ENCODE data around the gene KRT83.
"Not testable (repeated sequence)": the region's sequence is repeated elsewhere in the genome, so short reads cannot be mapped to it uniquely, and the experiment has no call there.

Gene KRT83

DNA sequence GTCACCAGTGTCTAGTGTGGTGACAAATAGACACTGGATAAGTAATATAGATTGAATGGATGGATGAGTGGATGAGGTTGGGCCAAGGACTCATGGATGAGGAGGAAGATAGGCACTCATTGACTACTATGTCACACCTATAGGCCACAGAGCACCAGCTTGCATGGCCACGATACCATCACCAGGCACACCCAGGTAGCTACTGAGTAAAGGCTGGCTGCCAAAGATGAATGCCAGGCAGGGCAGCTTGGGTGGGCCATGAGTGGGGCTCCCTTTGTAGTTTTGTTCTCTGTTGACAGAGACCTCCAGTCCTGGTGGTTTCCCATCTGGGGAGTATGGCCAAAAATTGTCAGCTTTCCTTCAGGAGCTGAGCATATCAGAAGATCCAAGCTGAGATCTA is 11.2 kb upstream of the KRT83 start:
- no peak for DNase-seq

DNA sequence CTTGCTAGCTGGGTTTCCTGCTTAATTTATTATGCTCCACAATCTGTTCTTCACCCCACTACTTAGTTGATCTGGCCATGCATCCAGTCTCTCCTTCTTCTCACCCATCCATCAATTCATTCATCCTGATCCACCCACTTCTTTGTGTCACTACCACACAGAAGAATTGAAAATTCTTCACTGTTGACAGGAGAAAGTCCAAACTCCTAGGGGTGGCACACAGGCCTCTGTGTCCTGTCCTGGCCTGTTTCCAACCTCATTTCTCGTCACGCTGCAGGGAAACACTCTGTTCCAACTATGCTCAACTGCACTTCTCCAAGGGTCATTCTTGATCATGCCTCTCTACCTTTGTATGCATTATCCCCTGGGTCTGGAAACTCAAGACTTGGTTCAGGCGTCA is 10.6 kb upstream of the KRT83 start:
- DNase-seq = no peak

DNA sequence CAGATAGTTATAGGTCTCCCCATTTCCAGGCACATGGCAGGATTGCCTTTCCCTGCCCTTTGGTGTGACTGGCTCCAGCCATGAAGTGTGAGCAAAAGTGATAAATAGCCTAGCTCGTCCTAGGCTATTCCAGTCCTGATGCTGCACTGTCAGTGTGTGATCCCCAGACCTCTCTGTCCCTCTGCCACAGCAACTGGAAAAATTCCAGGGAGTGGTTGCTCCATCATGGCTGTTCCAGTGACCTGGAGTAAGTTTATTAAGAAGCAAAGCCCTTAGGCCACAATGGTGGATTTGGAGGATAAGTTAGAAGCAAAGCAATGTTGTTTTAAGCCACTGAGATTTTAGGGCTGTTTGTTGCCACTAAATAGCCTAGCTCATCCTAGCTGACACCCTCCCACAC is 9.8 kb upstream of the KRT83 start:
- no peak for DNase-seq

DNA sequence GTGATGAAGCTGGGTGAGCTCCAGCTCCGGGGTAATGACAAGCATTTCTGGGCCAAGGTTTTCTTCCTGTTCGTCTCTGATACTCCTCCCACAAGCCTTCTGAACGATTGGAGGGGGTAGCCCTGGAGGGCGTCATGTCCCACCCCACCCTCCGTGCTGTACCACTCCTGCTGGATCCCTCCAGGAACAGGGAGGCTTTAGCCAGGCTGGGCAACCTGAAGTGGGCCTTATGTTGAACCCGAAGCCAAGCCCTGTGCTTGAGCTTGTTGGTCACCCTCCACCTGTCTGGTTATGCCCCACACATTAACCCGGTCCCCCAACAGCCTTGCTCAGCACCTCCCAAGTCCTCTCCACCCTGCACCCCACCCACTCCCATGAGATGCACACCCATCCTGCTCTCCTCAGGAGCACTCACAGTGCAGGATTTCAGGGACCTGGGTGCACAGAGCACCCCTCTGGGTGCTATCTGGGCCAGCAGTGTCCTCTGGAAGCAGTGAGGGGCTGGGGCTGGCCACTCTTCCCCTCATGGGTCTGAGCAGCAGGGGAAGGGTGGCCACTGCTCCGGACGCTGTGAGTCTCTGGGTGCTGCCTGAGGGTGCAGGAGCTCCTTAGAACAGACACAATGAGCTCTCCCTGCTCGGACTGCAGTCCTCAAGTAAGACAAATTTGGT is 6.8 kb upstream of the KRT83 start:
- DNase-seq = no peak

DNA sequence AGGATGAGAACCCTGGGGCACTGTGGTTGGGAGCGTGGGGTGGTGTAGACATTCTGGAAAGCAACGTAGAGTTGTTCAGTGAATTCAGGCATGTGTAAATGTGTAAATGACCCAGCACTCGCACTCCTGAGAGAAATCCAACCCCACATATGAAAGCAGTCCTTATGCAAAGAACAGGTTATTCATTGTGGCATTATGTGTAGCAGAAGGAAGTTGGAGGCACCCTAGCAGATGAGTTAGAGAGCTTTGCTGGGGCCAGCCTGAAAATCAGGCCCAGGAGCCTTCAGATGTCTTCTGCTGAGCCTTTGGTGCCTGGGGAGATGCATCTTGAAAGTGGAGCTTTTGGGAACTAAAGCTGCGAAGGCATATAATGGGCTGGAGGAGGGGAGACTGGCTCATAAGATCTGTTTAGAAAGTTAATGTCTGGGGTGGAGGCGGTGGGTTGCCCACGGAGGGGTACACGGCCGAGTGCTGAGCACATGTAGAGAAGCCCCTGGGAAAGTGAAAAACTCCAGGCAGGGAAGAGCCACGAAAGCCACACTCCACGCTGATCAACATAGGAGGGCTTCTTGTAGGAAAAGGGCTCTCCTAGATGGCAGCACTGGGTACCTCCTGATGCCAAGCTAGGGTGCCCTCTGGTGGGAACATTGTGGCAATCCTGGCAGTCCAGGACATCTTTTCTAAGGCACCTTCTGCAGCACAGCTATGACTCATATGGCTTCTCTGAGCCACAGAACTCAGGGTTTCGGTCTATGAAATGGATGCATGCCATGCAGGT is 6.0 kb upstream of the KRT83 start:
- DNase-seq = peak in 43 of 51 donors; percentile 5 to 81 (median 49)

DNA sequence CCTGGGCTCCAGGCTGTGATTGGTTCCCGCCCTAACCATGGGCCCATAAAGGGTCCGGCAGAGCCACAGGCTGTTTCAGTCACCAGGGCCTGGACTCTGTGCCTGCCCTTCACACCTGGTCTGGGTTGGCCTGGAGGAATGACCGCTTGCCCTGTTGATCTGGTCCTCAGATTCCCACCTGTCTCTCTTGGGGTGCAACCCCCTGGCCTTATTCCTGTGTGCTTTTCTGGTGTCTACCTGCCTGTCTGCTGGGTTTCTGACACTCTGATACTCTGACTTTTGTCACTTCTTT is 2.9 kb upstream of the KRT83 start:
- no peak for DNase-seq

DNA sequence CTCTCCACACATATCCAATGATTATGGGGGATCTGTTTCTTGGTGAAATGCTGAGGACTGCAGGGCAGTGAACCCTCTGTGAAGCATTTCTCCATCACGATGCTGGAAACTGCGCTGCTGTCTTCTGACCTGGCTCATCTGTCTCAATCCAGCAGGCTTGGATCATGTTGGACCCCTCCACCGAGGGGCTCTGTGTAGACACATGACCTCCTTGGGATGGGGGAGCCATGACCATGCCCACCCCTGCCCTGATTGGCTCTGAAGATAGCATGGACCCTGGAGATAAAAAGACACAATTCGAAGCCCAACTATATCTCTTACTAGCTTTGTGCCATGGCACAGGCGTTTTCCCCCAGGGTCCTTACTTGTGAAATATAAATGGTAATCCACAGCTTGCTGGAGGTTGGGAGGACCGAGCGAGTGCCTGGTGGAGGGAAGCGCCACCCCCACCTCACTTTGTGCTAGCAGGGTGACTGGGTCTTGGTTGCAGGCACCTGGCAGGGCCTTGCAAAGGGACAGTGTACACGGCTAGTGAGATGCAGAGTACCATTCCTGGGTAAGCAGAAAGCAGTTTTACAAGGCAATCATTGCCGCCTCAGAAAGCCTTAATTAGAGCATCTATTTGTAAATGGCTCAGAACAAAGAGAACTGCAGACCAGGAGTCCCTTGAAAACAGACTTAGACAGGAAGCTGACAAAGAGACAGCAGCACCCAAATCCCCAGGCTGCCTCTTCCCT is 2.4 kb upstream of the KRT83 start:
- no peak for DNase-seq

DNA sequence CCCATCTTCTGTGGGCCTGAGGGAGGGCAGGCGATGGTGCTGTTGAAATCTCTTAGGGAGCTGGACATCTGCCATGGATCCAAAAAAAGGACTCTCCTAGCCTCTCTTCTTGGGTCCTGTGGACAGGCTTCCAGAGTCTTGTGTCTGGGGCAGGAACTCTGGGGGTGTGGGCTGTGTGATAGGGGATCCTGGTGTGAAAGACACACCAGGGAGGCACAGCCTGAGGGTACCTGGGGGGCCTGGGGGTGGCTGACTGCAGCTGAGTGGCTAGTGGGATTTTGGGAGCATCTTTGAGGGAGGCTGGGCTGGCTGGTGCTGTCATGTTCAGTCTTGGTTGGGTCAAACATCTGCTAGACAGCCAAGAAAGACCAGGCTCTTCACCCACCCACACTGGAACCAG is 1.8 kb upstream of the KRT83 start:
- no peak for DNase-seq

DNA sequence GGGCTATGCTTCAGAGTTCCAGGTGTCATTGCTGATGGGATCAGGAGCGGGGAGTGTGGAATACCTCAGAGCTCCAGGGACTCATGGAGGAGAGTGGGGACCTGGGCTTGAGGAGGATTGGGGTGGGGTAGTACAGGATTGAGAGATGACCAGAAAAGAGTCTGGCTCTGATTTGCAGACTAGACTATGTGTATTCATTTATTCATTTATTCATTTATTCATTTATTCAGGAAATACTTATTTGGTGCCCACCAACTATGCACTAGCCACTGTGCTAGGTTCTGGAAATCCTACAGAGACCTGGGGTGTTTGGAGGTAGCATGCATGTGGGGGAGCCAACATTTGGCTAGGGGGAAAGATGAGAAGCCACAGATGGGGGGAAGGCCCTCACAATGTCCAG is 871 bp upstream of the KRT83 start:
- DNase-seq = no peak

DNA sequence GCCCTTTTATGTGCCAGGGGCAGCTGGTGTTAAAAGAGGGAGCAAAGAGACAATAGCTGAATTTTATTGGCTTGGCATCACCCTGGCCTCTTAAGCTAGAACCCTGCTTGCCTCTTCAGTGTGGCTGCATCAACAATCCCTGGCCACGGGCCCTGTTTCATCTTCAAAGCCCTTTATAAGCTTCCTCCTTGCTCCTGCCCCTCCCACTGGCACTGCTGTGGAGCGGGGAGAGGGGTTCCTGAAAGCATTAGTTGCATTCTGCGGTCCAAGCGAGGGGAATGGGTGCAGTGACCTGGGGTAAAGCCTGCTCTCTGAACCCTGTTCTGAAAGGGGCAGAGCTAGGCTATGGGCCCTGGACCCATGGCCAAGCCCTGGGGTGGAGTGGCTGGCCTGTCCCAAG is 220 bp upstream of the KRT83 start:
- peak in 17 of 51 donors; percentile 2 to 66 (median 21) for DNase-seq

DNA sequence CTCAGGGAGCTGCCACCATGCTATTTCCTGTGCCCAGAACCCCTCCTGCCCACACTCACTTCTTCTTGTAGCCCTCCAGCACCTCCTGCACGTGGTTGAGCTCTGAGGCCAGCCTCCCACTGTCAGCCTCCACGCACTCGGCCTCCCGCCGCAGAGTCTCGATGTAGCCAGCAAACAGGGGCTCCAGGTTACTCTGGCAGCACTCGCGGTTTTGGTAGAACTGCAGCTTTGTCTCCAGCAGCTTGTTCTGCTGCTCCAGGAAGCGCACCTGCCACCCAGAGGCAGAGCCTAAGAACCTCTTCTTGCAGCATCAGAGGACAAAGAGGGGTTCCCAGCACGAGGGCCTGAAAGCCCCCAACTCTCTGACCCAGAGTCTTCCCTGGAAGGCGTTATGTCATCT is 2.1 kb downstream of the KRT83 start:
- DNase-seq = no peak

DNA sequence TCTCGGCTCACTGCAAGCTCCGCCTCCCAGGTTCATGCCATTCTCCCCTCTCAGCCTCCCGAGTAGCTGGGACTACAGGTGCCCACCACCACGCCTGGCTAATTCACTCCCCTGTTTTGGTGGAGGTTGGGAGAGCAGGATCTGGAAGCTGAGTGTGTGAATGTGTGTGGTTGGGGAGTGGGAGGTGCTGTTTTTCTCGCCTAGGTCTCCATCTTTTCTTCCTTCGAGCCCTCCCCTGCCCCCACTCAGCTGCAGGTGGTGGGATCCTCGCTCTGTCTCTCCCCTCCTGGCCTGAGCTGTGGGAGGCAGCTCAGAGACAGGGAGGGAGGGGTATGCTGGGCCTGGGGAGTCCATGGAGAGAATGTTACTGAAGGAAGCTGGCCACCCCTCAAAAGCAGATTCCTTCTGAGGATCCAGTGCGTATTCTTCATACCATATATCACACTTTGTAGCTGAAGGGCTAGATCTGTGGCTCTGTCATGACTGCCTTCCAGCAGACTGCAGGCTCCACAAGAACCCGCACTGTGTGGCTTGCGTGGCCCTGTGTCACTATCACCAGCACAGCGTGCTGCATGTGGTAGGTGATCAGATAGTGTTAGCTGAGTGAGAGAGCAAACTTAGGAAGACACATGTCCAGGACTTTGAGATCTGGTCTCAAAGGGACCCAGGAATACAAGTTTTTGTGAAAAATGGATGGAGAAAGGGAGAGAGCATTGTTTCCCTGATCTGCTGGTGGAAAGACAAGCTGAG is 2.8 kb downstream of the KRT83 start:
- no peak for DNase-seq

DNA sequence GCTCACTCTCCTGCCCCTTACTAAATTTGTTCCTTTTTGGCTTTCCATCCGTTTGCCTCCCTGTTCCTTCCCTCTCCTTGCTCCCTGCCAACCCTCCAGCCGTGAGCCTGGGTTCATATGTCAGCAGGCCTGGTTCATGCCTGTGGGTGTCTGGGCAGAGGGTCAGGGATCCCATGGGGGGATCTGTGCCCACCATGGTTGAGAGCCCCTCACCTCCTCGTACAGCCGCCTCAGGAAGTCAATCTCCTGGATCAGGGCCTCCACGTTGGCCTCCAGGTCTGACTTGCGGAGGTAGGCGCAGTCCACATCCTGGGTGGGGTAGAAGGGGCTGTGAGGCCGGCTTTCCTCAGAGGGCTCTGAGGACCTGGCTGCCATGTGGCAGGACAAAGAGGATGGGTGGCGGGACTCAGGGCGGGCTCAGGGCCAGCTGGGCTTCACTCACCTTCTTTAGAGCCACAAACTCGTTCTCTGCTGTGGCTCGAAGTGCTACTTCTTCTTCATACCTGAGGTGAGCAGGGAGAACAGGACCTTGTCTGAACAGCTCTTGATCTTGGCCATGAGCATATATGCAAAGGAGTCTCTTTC is 3.6 kb downstream of the KRT83 start:
- no peak for DNase-seq

DNA sequence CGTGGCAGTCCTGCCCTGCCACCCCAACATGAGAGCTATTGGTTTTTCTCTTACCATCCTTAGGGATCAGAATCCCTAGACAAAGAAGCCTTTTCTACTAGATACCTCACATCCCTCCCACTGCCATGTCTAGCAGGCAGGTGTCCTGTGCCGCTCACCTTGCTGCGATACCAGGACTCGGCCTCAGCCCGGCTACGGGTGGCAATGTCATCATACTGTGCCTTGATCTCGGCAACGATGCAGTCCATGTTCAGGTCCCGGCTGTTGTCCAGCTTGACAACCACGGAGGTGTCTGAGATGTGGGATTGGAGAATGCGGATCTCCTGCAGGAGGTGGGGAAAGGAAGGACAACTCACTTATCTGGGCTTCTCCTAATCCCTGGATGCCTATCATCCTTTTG is 4.5 kb downstream of the KRT83 start:
- DNase-seq = no peak

DNA sequence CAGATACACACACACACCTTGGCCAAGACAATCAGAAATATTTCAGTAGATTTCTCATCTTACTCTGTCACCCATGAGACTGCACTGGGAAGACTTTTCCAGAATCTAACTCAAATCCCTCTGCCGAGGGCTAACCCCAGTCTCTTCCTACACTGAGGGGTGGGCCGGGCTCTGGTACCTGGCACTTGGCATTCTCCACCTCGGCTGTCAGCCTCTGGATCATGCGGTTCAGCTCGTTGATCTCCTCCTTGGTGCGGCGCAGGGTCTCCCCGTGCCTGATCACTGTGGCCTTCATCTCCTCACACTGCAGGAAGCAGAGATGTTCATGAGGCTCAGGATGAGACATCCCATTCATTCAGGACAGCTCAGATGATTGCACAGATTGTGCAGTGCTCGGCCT is 4.9 kb downstream of the KRT83 start:
- no peak for DNase-seq

DNA sequence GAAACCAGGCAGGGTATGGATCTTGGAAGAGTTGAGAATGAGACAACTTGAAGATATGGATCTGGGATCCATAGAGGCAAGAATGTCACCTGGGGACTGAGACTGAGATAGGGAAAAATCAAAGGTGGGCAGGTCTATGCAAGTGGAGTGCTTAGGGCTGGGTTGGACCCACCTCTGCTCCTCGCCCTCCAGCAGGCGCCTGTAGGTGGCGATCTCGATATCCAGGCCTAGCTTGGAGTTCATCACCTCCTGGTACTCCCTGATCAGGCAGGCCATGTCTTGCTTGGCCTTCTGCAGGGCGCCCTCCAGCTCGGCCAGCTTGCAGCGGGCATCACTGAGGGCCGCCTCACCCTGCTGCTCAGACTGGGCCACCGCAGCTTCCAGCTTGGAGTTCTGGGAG is 5.5 kb downstream of the KRT83 start:
- DNase-seq = not testable (repeated sequence)

DNA sequence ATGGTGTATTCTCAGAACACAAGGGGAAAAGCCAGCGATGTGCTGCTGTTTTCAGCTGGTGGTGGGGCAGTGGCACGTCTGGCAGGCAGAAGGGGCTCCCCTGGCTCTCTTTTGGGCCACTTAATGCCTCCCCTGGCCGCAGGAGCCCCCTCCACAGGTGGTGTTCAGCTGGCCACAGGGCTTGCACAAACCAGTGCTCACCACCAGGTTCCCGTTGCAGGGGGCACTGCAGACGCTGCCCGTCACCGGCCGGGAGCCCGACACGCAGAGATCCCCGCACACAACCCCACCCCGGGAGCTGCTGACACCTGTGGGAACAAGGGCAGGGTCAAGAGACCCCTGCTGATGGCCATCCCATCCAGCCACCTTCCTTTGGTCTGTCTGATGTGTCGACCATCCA is 6.7 kb downstream of the KRT83 start:
- no peak for DNase-seq

DNA sequence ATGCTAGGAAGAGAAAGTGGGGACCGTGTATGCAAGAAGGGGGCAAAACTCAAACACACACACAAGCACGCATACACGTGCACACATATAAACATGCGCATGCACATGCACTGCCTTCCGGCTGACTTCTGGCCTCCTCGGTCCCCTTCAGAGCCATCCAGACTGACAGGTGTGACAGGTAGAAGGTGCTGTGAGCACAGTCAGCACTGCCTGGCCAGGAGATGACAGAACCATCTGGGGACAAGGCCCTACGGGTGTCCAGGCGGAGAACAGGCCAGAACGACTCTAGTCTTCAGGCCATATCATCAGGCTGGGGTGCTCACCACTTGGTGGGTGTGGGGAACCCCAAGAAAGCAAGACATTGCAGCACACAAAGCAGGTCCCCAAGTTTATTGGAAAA is 7.3 kb downstream of the KRT83 start:
- no peak for DNase-seq

DNA sequence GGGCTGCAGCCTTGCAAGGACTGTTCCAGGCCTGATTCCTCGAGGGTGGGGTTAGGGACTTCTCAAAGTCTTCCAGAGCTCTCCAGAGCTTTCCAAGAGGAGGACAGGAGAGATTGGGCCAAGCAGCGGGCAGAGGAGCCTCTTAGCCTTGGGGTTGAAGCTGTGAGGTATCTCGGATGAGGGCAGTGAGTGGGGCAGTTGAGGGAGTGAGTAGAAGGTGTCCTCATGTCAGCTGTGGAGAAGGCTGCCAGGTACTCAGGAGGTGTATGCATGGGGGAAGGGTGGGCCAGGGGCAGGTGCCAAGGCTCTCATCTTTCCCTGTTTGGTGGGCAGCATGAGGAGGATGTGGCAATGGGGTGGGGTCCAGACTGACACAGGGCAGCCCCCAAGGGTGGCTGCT is 7.7 kb downstream of the KRT83 start:
- DNase-seq = no peak

DNA sequence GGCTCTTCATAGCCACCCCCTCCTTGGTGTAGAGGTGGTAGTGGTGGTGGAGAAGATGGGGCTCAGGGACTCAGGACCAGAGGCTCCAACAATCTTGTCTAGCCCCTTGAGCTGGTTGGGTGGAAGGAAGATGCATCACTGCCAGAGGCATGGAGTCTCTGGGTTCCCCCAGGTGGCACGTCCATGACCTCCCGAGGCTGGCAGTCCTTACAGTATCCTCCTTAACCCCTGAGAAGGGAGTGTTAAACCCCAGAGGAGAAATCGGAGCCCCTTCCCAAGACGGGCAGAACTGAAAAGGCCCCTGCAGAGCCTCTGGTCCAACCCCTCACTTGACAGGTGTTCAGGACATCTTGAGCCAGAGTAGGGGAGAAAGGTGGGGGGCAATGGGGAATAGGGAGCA is 9.1 kb downstream of the KRT83 start:
- no peak for DNase-seq

DNA sequence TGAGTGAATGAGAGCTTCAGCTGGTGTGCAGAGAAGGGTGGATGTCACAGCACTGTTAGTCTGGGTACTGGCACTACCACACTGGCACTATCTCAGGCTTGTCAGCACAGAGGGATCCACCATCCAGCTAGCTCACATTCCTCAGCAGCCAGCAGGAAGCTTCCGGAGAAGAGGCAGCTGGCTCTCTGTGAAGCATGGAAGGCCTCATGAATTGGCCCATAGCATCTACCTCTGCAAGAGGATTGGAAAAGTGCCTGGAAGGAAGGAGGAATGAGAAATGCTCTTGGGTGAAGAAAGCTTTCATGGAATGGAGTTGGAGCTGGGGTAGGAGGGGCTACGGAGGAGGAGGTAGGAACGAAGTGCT is 9.9 kb downstream of the KRT83 start:
- DNase-seq = no peak

Measured in hypothalamus (tissue), 51 donors.